GM12875 (cell line): ENCODE data around the gene ARNT2.

Experiments used
- H3K4me3 ChIP-seq: one replicate; pipeline ENCODE4 v1.5.1; 2011; ENCODE audit warnings: low read depth, low read length, control low read depth
- CTCF ChIP-seq: IDR thresholded peaks from 2 replicates; pipeline ENCODE4 v1.5.1; 2011; ENCODE audit warnings: low read depth, mild to moderate bottlenecking, control low read depth, inconsistent platforms, low read length, moderate library complexity, borderline replicate concordance; ENCODE audit not compliant: insufficient read depth

ARNT2 gene

GRCh38 chr15:80494351-80494751 lies 90.2 kb downstream of the ARNT2 start:
- no peak overlapping the region for H3K4me3 ChIP-seq
- TF ChIP-seq CTCF, result no peak

GRCh38 chr15:80494756-80495155 lies 90.6 kb downstream of the ARNT2 start:
- no peak for TF ChIP-seq CTCF
- no peak overlapping the region for H3K4me3 ChIP-seq

GRCh38 chr15:80495401-80495942 lies 91.3 kb downstream of the ARNT2 start:
- no peak overlapping the region for H3K4me3 ChIP-seq
- no peak for TF ChIP-seq CTCF

- no peak for TF ChIP-seq CTCF
- no peak overlapping the region for H3K4me3 ChIP-seq
Observed at GRCh38 chr15:80496096-80496495, 91.9 kb downstream of the ARNT2 start.

GRCh38 chr15:80497221-80497620 lies 93.0 kb downstream of the ARNT2 start:
- no peak overlapping the region for H3K4me3 ChIP-seq
- TF ChIP-seq CTCF, result no peak

GRCh38 chr15:80498652-80499051 lies 94.5 kb downstream of the ARNT2 start:
- TF ChIP-seq CTCF, result no peak
- H3K4me3 ChIP-seq, result no peak overlapping the region

- no peak for TF ChIP-seq CTCF
- no peak overlapping the region for H3K4me3 ChIP-seq
Observed at GRCh38 chr15:80500021-80500420, 95.8 kb downstream of the ARNT2 start.
